IPS-18a (cell line): Measurements from ENCODE around the gene ASRGL1.

ENCODE experiments used
- H3K27ac ChIP-seq: one replicate; pipeline ENCODE4 v1.5.1; 2013; ENCODE audit warnings: low read length
- H3K27me3 ChIP-seq: one replicate; pipeline ENCODE4 v1.6.1; 2013; ENCODE audit warnings: mild to moderate bottlenecking, low read length; ENCODE audit not compliant: control insufficient read depth, insufficient read depth
- H3K36me3 ChIP-seq: one replicate; pipeline ENCODE4 v1.6.1; 2013; ENCODE audit warnings: low read depth, low read length; ENCODE audit not compliant: control insufficient read depth
- H3K4me1 ChIP-seq: one replicate; pipeline ENCODE4 v1.6.1; 2013; ENCODE audit warnings: low read depth, low read length; ENCODE audit not compliant: control insufficient read depth
- H3K4me3 ChIP-seq: one replicate; pipeline ENCODE4 v1.5.1; 2013; ENCODE audit warnings: low read length
- H3K9ac ChIP-seq: one replicate; pipeline ENCODE4 v1.6.1; 2013; ENCODE audit warnings: mild to moderate bottlenecking, low read length, moderate library complexity
- H3K9me3 ChIP-seq: one replicate; pipeline ENCODE4 v1.6.1; 2013; ENCODE audit warnings: low read depth, low read length; ENCODE audit not compliant: control insufficient read depth

The ASRGL1 gene

DNA sequence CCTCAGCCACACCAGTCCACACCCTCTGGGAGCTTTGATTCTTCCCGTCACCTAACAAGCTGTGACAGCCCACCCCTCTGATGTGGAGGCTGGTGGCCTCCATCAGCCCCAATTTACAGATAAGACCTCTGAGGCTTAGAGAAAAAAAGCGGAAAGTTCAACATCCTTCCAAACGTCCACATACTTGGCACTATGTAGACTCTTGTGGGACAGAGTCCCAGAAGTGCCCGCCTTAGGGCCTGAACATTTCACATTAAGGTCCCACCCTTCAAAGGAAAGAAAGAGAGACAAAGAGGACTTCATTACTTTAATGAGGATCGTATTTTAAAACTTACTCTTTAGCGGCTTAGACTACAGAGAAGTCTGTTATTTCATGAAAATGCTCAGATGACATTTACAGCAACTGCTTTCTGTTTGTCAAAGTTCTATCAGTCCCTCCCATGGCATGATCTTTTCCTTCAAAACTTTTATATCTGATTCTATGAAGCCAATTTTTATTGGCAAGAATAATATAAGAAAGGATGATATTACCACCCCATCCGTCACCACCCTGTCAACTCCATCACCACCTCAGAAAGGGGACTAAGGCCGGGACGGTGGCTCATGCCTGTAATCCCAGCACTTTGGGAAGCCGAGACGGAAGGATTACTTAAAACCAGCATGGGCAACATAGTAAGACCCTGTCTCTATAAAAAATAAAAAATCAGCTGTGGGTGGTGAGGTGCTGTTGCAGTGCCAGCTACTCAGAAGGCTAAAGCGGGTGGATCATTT is 65.9 kb downstream of the ASRGL1 start:
- no peaks in the 10 kb centered on the region for H3K36me3 ChIP-seq
- H3K9me3 ChIP-seq, result no peaks in the 10 kb centered on the region
- no peak overlapping the region for H3K27ac ChIP-seq
- H3K4me3 ChIP-seq, result no peak overlapping the region
- H3K27me3 ChIP-seq, result no peaks in the 10 kb centered on the region
- peaks cover 3% of the 10 kb centered on the region for H3K4me1 ChIP-seq
- H3K9ac ChIP-seq, result no peak overlapping the region

DNA sequence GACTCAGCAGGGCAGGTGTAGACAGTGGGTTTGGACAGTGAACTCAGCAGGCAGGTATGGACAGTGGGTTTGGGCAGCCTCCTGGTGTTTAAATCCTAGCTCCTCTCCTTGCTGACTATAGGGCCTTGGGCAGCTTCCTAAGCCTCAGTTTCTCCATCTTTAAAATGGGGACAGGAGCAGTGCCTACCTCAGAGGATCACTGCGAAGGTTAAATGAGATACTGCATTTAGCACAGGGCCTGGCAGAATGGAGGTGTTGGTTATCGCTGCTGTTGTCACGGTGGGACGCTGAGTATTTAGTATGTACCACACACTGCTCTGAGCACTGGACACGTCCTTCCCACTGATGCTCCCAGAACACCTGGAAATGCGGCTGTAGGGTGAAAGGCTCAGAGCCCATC is 67.2 kb downstream of the ASRGL1 start:
- Histone ChIP-seq H3K9ac (no peak overlapping the region), H3K4me1 (peaks cover 3% of the 10 kb centered on the region), H3K4me3 (no peak overlapping the region), H3K27ac (no peak overlapping the region), H3K9me3 (no peaks in the 10 kb centered on the region), H3K36me3 (no peaks in the 10 kb centered on the region), H3K27me3 (no peaks in the 10 kb centered on the region)

DNA sequence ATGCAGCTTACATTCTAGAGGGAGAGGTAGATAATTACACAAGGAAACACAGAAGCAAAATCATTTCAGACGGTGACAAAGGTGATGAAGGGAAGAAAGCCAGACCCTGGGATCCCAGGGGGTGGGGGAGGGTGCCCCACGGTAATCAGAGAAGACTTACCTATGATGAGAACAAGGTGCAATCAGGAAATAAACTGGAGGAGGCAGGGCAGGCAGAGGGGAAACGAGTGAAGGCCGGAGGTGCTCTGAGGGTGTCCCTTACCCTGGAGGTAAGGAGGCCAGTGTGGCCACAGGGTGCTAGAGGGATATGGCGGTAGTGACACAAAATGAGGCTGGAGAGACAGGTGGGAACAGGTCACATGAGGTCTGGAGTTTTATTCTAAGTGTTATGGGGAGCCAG is 67.7 kb downstream of the ASRGL1 start:
- no peak overlapping the region for H3K4me3 ChIP-seq
- no peaks in the 10 kb centered on the region for H3K36me3 ChIP-seq
- H3K27me3 ChIP-seq, result no peaks in the 10 kb centered on the region
- H3K9ac ChIP-seq, result no peak overlapping the region
- H3K4me1 ChIP-seq, result peaks cover 3% of the 10 kb centered on the region
- H3K9me3 ChIP-seq, result no peaks in the 10 kb centered on the region
- no peak overlapping the region for H3K27ac ChIP-seq

DNA sequence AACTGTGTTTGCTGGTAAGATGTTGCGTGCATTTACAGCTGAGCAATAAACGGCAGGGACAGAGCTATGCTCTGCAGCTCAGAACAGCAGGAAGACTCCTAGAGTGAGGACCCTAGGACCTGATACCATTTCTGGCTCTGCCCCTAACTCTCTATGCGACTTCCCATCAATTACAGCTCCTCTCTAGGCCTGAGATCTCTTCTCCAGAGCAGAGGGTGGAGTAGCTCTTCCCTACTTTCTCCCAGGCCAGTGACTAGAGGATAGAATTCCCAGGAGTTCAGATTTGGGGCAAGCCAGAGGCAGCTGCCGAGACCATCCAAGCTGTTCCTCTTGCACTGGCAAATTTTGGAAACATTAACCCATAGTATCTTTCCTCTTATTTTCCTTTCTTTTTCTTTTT is 68.8 kb downstream of the ASRGL1 start:
- no peak overlapping the region for H3K9ac ChIP-seq
- H3K27me3 ChIP-seq, result no peaks in the 10 kb centered on the region
- no peaks in the 10 kb centered on the region for H3K36me3 ChIP-seq
- H3K4me3 ChIP-seq, result no peak overlapping the region
- H3K4me1 ChIP-seq, result peaks cover 3% of the 10 kb centered on the region
- no peak overlapping the region for H3K27ac ChIP-seq
- no peaks in the 10 kb centered on the region for H3K9me3 ChIP-seq

DNA sequence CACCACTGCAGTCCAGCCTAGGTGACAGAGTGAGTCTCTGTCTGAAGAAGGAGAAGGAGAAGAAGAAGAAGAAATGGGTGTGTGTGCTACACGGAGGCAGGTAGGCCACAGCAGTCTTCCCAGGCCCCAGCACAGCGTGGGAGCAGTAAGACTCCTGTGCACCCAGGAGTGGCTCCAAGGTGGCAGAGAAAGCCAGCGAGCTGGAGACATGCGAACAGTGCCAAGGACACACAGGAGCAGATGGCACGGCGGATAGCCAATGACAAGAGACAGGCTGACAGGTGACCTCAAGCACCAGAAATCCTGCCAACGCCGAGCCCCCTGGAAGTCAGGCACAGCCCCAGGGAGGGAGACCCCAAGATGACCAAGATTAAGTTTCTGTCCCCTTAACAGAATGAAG is 72.6 kb downstream of the ASRGL1 start:
- no peak overlapping the region for H3K4me3 ChIP-seq

DNA sequence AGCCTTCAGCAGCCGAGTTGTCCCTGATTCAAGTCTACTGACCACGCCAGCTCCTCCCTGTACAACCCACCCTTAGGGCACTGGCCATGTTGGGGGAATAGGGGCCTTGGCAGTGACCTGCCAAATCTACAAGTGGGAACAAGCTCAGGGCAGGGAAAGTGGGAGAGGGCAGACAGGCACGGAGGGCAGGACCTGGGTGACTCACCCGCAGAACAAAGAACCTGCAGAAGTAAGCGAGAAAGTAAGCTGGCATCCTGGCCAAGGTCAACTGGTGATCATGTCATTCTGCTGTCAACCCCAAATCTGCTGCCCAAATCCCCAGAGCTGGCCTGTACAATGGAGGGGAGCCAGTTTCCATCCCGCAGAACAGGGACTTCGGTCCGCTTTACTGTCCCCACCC is 73.7 kb downstream of the ASRGL1 start:
- H3K27ac ChIP-seq, result no peak overlapping the region

More for the DNA sequence above, 72.6 kb downstream of the ASRGL1 start:
- no peaks in the 10 kb centered on the region for H3K36me3 ChIP-seq
- H3K27ac ChIP-seq, result no peak overlapping the region
- no peaks in the 10 kb centered on the region for H3K9me3 ChIP-seq
- no peak overlapping the region for H3K9ac ChIP-seq
- no peaks in the 10 kb centered on the region for H3K4me1 ChIP-seq
- H3K27me3 ChIP-seq, result no peaks in the 10 kb centered on the region

DNA sequence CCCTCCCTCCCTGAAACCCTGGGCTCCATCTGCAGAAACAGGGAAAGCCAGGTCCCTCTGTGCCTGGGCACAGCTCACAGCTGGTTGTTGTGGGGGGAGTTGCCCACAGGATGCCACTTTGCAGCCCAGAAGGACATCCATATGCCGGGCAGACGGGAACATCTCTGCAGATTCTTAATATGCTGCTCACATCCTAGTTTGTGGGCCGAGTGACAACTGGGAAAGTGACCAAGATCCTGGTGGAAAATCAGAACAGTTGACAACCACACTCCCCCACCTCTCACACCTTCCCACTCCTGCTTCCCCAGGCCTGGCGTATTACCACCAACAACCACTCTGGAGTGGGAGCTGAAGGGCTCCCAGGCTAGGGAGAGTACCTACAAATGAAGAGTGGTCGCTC is 74.3 kb downstream of the ASRGL1 start:
- Histone ChIP-seq H3K27me3 (no peaks in the 10 kb centered on the region), H3K36me3 (no peaks in the 10 kb centered on the region), H3K4me1 (no peaks in the 10 kb centered on the region), H3K9ac (no peak overlapping the region), H3K9me3 (no peaks in the 10 kb centered on the region), H3K27ac (no peak overlapping the region), H3K4me3 (no peak overlapping the region)

More for the DNA sequence above, 73.7 kb downstream of the ASRGL1 start:
- no peak overlapping the region for H3K4me3 ChIP-seq
- no peaks in the 10 kb centered on the region for H3K36me3 ChIP-seq
- no peak overlapping the region for H3K9ac ChIP-seq
- H3K9me3 ChIP-seq, result no peaks in the 10 kb centered on the region
- H3K4me1 ChIP-seq, result no peaks in the 10 kb centered on the region
- H3K27me3 ChIP-seq, result no peaks in the 10 kb centered on the region

DNA sequence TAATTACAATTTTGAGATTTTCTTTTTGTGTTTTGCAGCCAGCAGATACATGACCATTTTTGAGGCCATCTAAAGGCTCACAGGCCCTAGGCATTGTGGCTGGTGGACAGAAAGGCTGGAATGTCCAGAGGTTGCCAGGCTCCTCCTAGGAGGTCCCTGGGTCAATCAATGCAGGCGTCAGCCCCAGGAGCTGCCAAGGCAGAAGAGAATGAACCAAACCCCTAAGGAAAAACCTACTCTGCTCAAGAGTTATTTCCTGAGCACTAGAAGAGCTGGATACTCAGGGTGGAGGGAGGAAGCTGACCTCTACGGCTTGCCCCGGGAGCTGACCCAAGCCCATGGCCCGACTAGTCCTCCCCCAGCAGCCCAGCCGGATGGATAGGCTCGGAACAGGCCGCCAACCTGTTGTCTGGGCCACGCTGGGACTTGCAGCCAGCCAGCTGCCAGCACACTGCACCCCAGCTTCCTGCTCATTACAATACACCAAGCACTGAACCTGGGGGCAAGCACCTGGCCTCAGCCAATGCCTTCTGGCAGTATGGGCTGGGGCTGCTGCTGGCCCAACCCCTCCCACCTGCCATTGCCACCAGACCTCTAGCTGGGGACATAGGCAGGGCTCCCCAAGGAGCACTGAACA is 75.9 kb downstream of the ASRGL1 start:
- Histone ChIP-seq H3K27me3 (no peaks in the 10 kb centered on the region), H3K4me1 (no peaks in the 10 kb centered on the region), H3K4me3 (no peak overlapping the region), H3K9me3 (no peaks in the 10 kb centered on the region), H3K9ac (no peak overlapping the region), H3K36me3 (no peaks in the 10 kb centered on the region), H3K27ac (no peak overlapping the region)

DNA sequence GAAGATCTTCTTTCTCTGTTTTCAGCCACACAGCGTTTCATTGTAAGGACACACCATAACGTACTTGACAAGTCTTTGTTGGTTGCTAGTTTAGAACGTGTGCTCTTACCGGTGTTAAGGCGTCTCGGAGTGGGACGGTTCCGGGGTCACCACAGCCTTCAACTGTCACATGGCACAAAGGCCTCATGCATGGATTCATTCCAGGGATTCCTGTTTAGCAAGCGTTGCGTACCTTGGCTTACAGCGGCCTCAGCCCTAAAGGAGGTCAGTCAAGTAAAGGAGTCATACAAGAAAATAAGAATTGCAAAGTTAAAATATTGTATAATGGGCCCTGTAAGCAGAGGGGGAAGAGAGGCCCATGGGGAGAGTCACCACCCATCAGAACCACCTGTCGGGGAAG is 79.3 kb downstream of the ASRGL1 start:
- Histone ChIP-seq H3K27me3 (no peaks in the 10 kb centered on the region), H3K9me3 (no peaks in the 10 kb centered on the region), H3K4me1 (no peaks in the 10 kb centered on the region), H3K4me3 (no peak overlapping the region), H3K27ac (no peak overlapping the region), H3K36me3 (no peaks in the 10 kb centered on the region), H3K9ac (no peak overlapping the region)

DNA sequence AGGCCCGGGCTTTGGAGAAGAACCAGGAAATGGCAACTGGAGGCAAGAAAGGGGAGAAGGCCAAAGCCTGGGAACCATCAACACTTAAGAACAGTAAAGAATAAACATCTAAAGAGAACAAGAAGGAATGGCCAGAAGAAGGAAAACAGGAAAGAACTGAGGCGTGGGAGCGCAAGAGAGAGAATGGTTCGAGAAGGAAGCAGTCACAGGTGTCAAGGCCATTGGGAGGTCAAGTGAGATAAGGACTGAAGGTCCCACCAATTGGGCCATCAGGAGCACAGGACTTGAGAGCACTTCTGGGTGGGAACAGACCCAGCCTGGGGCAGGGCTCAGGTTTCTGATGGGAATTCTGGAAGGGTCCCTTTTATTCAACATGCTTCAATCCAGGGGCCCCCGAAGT is 80.9 kb downstream of the ASRGL1 start:
- Histone ChIP-seq H3K27me3 (peaks cover 3% of the 10 kb centered on the region), H3K36me3 (no peaks in the 10 kb centered on the region), H3K9ac (no peak overlapping the region), H3K4me3 (no peak overlapping the region), H3K4me1 (no peaks in the 10 kb centered on the region), H3K27ac (no peak overlapping the region), H3K9me3 (no peaks in the 10 kb centered on the region)

DNA sequence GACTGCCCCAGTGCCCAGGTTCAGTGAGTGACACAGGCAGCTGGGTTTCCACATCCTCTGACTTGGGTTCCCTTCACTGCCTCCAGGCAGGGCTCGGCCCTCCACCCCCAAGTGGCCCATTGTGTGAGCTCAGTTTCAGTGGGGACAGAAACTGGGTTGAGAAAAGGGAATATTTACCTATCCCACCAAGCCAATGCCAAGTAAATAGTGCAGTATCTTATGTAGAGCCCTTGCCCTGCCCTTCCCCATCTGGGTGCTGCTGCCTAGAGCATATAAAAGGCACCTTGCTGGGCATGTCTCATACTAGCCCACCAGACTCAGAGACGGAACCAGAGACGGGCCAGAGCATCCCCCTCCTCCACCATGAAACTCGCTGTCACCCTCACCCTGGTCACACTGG is 81.5 kb downstream of the ASRGL1 start, which contains the start of gene SCGB1A1:
TSS of gene SCGB1A1 (plus strand) at position 301 of the 400 bp plus-strand sequence. CDS start at position 364, 63 bp downstream.
- Histone ChIP-seq H3K4me3 (no peak within 1 kb of the TSS), H3K27me3 (peaks cover 9% of the 10 kb centered on the region), H3K9ac (no peak within 1 kb of the TSS), H3K36me3 (no peaks in the 10 kb centered on the region), H3K27ac (no peak within 1 kb of the TSS), H3K9me3 (no peaks in the 10 kb centered on the region), H3K4me1 (no peaks in the 10 kb centered on the region)
